GM23338 (cell line): Measurements from ENCODE around the gene SPATA2L. TPM values are rescaled to one million over a fixed set of nuclear protein-coding genes. Genes with fewer than 3 reads are reported as not detected.
"Not testable (repeated sequence)": the region's sequence is repeated elsewhere in the genome, so short reads cannot be mapped to it uniquely, and the experiment has no call there.

Source experiments
- ATAC-seq: fragments of 200-7000 bp; cut with Tn5 transposase; 3 replicates; pipeline ENCODE4 v1.9.1; 2020
- DNase-seq: peaks from one replicate; pipeline ENCODE4 v3.0.0-alpha.2; 2015; ENCODE audit warnings: low spot score
- H2AFZ ChIP-seq: fragments of 200-600 bp; sonication (generic); 2 replicates; pipeline ENCODE4 v1.8.0; 2016; ENCODE audit warnings: antibody characterized with exemption, mild to moderate bottlenecking, moderate library complexity
- H3F3A ChIP-seq: fragments of 200-600 bp; sonication (generic); replicated peaks from 2 replicates; pipeline ENCODE4 v1.8.0; 2017; ENCODE audit warnings: antibody characterized with exemption, mixed run types, low read depth
- H3K27ac ChIP-seq: fragments of 200-600 bp; sonication (generic); 2 replicates; pipeline ENCODE4 v1.6.1; 2016; ENCODE audit warnings: low read depth
- H3K27me3 ChIP-seq: fragments of 200-600 bp; sonication (generic); 2 replicates; pipeline ENCODE4 v1.8.0; 2016; ENCODE audit warnings: mild to moderate bottlenecking, mixed run types, moderate library complexity; ENCODE audit not compliant: insufficient read depth
- H3K36me3 ChIP-seq: fragments of 200-600 bp; sonication (generic); 2 replicates; pipeline ENCODE4 v1.8.0; 2016; ENCODE audit warnings: mild to moderate bottlenecking; ENCODE audit not compliant: insufficient read depth
- H3K4me1 ChIP-seq: fragments of 200-600 bp; sonication (generic); 2 replicates; pipeline ENCODE4 v1.8.0; 2016; ENCODE audit warnings: mild to moderate bottlenecking, moderate library complexity; ENCODE audit not compliant: insufficient read depth
- H3K4me2 ChIP-seq: fragments of 200-600 bp; sonication (generic); 2 replicates; pipeline ENCODE4 v1.7.1; 2017; ENCODE audit warnings: mixed run types
- H3K4me3 ChIP-seq: fragments of 200-600 bp; sonication (generic); 2 replicates; pipeline ENCODE4 v1.6.1; 2016; ENCODE audit warnings: mixed run types
- H3K79me2 ChIP-seq: fragments of 200-600 bp; sonication (generic); replicated peaks from 2 replicates; pipeline ENCODE4 v1.8.0; 2017; ENCODE audit warnings: mild to moderate bottlenecking; ENCODE audit not compliant: insufficient read depth
- H3K9me2 ChIP-seq: fragments of 200-600 bp; sonication (generic); 2 replicates; pipeline ENCODE4 v1.8.0; 2017; ENCODE audit not compliant: insufficient read depth
- H4K20me1 ChIP-seq: fragments of 200-600 bp; sonication (generic); replicated peaks from 2 replicates; pipeline ENCODE4 v1.8.0; 2017; ENCODE audit warnings: mild to moderate bottlenecking; ENCODE audit not compliant: insufficient read depth
- H3K27ac Mint-ChIP-seq: 2 replicates; pipeline ENCODE4 v1.8.0; 2020; ENCODE audit warnings: inconsistent platforms, mild to moderate bottlenecking, moderate library complexity, mixed read lengths
- H3K27me3 Mint-ChIP-seq: 3 replicates; pipeline ENCODE4 v1.8.0; 2022; ENCODE audit warnings: low read depth, mild to moderate bottlenecking, moderate library complexity, mixed read lengths, inconsistent platforms; ENCODE audit not compliant: insufficient read depth, poor library complexity
- H3K36me3 Mint-ChIP-seq: 3 replicates; pipeline ENCODE4 v1.8.0; 2021; ENCODE audit warnings: low read depth, mild to moderate bottlenecking, inconsistent platforms, moderate library complexity, mixed read lengths
- H3K4me1 Mint-ChIP-seq: 3 replicates; pipeline ENCODE4 v1.8.0; 2020; ENCODE audit warnings: mild to moderate bottlenecking, inconsistent platforms, mixed read lengths
- H3K4me3 Mint-ChIP-seq: 3 replicates; pipeline ENCODE4 v1.8.0; 2021; ENCODE audit warnings: moderate library complexity, mild to moderate bottlenecking, inconsistent platforms, mixed read lengths
- H3K9me3 Mint-ChIP-seq: 3 replicates; pipeline ENCODE4 v1.8.0; 2020; ENCODE audit warnings: moderate library complexity, mild to moderate bottlenecking, inconsistent platforms, mixed read lengths
- CREB1 ChIP-seq: fragments of 250-450 bp; sonication (Bioruptor Pico); IDR thresholded peaks from 2 replicates; pipeline ENCODE4 v1.5.0; 2020; ENCODE audit warnings: low read depth, mild to moderate bottlenecking, moderate library complexity
- EZH2phosphoT487 ChIP-seq: fragments of 200-600 bp; sonication (generic); IDR thresholded peaks from one replicate; pipeline ENCODE4 v1.8.1; 2018; ENCODE audit warnings: antibody characterized with exemption; ENCODE audit not compliant: unreplicated experiment
- JUNB ChIP-seq: IDR thresholded peaks from one replicate; pipeline ENCODE4 v1.6.1; 2016; ENCODE audit warnings: antibody characterized with exemption; ENCODE audit not compliant: unreplicated experiment
- polyA plus RNA-seq: library from polyadenylated mRNA; unstranded; fragments of >200 nt; fragmentation: Nextera tagmentation; extraction: Ambion mirVana; gene quantifications from 2 replicates; pipeline ENCODE4 v1.2.1, GENCODE V29; 2016
- total RNA-seq: library from RNA; depleted of rRNA; stranded (reverse); fragments of >200 nt; shearing (Covaris generic); gene quantifications from 2 replicates; pipeline ENCODE4 v1.2.3, GENCODE V29; 2014
- TF ChIP-seq, protein P1 (sequence below), 2 experiments: fragments of 200-600 bp in 1 of 2; sonication (generic) in 1 of 2; conservative IDR thresholded peaks; 2 replicates each; pipeline versions ENCODE4 v1.5.1 to v1.6.1; 2016 to 2017; ENCODE audit warnings: antibody characterized with exemption in 2 of 2, low read depth in 2 of 2, mild to moderate bottlenecking in 2 of 2, moderate library complexity in 1 of 2
- TF ChIP-seq, protein P2 (sequence below): IDR thresholded peaks from 2 replicates; pipeline ENCODE4 v1.6.1; 2016; ENCODE audit warnings: antibody characterized with exemption

SPATA2L gene
- total and polyA plus RNA-seq, 2 experiments from 2014 or later = 6.9 to 26.2 TPM

DNA sequence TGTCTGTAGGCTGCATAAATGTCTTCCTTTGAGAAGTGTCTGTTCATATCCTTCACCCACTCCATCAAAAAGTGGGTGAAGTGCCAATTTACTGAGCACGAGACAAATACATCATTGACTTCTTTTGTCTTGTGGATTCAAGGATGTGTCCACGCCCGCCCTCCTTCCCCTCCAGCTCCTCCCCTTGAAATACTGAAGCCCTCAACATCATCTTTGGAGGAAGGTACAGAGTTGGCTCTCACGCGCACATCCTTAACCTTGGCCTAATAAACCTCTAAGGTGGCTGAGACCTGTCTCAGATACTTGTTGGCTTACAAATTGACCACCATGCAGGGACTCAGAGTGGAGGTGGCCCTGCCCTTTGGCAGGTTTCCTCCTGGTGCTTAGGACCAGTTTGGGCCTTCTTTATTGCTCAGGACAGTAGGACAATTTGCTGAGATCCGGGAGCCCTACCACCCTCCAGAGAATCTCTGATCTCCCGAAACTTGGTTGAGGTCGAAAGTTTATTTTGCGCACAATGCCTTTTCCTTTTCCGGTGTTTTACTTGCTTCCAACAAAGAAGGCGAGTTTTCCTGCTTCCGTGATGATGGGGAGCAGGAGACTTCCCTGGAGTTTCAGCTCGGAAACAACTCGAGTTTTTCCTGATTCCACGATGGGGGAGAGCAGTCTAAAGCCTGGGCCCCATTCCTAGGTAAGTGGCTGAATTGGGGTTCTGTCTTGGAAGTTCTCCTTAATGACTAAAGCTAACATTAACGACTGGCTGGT, 29.1 kb downstream of the SPATA2L start:
- H3K27ac Mint-ChIP-seq = no peak overlapping the region
- peaks cover 41% of the 10 kb centered on the region for H3K9me3 Mint-ChIP-seq
- peaks cover 39% of the 10 kb centered on the region for H3K36me3 Mint-ChIP-seq
- peaks cover 3% of the 10 kb centered on the region for H3K27me3 Mint-ChIP-seq
- Histone ChIP-seq H3K9me2 (0 out of 2 replicates have a peak, but pooled peaks cover 3% of the 10 kb centered on the region), H3K4me2 (no peak overlapping the region), H3K27ac (no peak overlapping the region), H3F3A (0 out of 2 replicates have a peak, but pooled peaks cover 2% of the 10 kb centered on the region), H3K27me3 (no peaks in the 10 kb centered on the region), H3K4me1 (no peaks in the 10 kb centered on the region), H3K79me2 (no peaks in the 10 kb centered on the region), H4K20me1 (no peaks in the 10 kb centered on the region), H2AFZ (no peak overlapping the region), H3K36me3 (peaks cover 9% of the 10 kb centered on the region), H3K4me3 (no peak overlapping the region)
- no peak for ATAC-seq
- DNase-seq = no peak
- TF ChIP-seq JUNB (no peak), EZH2phosphoT487 (no peak), CREB1 (CRISPR knock-in tag) (no peak)
- TF ChIP-seq, protein P1, sequence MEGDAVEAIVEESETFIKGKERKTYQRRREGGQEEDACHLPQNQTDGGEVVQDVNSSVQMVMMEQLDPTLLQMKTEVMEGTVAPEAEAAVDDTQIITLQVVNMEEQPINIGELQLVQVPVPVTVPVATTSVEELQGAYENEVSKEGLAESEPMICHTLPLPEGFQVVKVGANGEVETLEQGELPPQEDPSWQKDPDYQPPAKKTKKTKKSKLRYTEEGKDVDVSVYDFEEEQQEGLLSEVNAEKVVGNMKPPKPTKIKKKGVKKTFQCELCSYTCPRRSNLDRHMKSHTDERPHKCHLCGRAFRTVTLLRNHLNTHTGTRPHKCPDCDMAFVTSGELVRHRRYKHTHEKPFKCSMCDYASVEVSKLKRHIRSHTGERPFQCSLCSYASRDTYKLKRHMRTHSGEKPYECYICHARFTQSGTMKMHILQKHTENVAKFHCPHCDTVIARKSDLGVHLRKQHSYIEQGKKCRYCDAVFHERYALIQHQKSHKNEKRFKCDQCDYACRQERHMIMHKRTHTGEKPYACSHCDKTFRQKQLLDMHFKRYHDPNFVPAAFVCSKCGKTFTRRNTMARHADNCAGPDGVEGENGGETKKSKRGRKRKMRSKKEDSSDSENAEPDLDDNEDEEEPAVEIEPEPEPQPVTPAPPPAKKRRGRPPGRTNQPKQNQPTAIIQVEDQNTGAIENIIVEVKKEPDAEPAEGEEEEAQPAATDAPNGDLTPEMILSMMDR (conservative IDR thresholded peaks at IDR 0.05; ENCODE audit: low read depth in 2 of 2) = no peak
- TF ChIP-seq, protein P2, sequence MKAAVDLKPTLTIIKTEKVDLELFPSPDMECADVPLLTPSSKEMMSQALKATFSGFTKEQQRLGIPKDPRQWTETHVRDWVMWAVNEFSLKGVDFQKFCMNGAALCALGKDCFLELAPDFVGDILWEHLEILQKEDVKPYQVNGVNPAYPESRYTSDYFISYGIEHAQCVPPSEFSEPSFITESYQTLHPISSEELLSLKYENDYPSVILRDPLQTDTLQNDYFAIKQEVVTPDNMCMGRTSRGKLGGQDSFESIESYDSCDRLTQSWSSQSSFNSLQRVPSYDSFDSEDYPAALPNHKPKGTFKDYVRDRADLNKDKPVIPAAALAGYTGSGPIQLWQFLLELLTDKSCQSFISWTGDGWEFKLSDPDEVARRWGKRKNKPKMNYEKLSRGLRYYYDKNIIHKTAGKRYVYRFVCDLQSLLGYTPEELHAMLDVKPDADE = no peak
- H3K4me1 Mint-ChIP-seq = no peaks in the 10 kb centered on the region
- H3K4me3 Mint-ChIP-seq = no peak overlapping the region; the same call in 2 of the 3 replicates

DNA sequence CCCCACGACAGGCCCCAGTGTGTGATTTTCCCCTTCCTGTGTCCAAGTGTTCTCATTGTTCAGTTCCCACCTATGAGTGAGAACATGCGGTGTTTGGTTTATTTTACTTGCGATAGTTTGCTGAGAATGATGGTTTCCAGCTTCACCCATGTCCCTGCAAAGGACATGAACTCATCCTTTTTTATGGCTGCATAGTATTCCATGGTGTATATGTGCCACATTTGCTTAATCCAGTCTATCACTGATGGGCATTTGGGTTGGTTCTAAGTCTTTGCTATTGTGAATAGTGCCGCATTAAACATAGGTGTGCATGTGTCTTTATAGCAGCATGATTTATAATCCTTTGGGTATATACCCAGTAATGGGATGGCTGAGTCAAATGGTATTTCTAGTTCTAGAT, 29.9 kb downstream of the SPATA2L start:
- not testable (repeated sequence) for H3K4me1 ChIP-seq, H3K79me2 ChIP-seq, H3K4me3 Mint-ChIP-seq, H3K4me1 Mint-ChIP-seq, H3K27ac ChIP-seq, DNase-seq, H3K27me3 ChIP-seq, H3K27ac Mint-ChIP-seq, H3K9me2 ChIP-seq, H2AFZ ChIP-seq, H3K4me3 ChIP-seq, H3K4me2 ChIP-seq, H4K20me1 ChIP-seq, H3K27me3 Mint-ChIP-seq, H3F3A ChIP-seq, H3K36me3 ChIP-seq, ATAC-seq
- Mint-ChIP-seq H3K9me3 (peaks cover 37% of the 10 kb centered on the region), H3K36me3 (peaks cover 44% of the 10 kb centered on the region)
